DMS 273 (cell line): ENCODE data around the gene FOXP1.
A peak's percentile ranks its signal among the peaks of the same experiment; 100 is the strongest.

ENCODE experiments used
- DNase-seq: peaks from one replicate; lab custom pipeline; 2025; ENCODE audit not compliant: unreplicated experiment; lab: John Stamatoyannopoulos, UW

Gene FOXP1

GRCh38 chr3:71488391-71488809 is 95.1 kb downstream of the FOXP1 start:
- peak; percentile 47 for DNase-seq

GRCh38 chr3:71487418-71487817 is 96.1 kb downstream of the FOXP1 start:
- DNase-seq: no peak

- DNase-seq: no peak
These were observed 96.7 kb downstream of the FOXP1 start for GRCh38 chr3:71486831-71487230.

GRCh38 chr3:71485896-71486295 is 97.6 kb downstream of the FOXP1 start:
- no peak for DNase-seq

GRCh38 chr3:71484452-71484851 is 99.1 kb downstream of the FOXP1 start:
- no peak for DNase-seq

- no peak for DNase-seq
These were observed 99.5 kb downstream of the FOXP1 start for GRCh38 chr3:71484047-71484446.

GRCh38 chr3:71482771-71483170 is 100.8 kb downstream of the FOXP1 start:
- DNase-seq: no peak

GRCh38 chr3:71478568-71478967 is 105.0 kb downstream of the FOXP1 start:
- DNase-seq: no peak

GRCh38 chr3:71476950-71477349 is 106.6 kb downstream of the FOXP1 start:
- DNase-seq: no peak

- DNase-seq: no peak
These were observed 114.4 kb downstream of the FOXP1 start for GRCh38 chr3:71469138-71469435.

- no peak for DNase-seq
These were observed 115.0 kb downstream of the FOXP1 start for GRCh38 chr3:71468311-71469137.

GRCh38 chr3:71466483-71466882 is 117.0 kb downstream of the FOXP1 start:
- DNase-seq: no peak

GRCh38 chr3:71465371-71466036 is 118.0 kb downstream of the FOXP1 start:
- no peak for DNase-seq

GRCh38 chr3:71464613-71465012 is 118.9 kb downstream of the FOXP1 start:
- no peak for DNase-seq

GRCh38 chr3:71463617-71464016 is 119.9 kb downstream of the FOXP1 start:
- DNase-seq: no peak

GRCh38 chr3:71462586-71462985 is 120.9 kb downstream of the FOXP1 start:
- no peak for DNase-seq

GRCh38 chr3:71461749-71462483 is 121.6 kb downstream of the FOXP1 start:
- no peak for DNase-seq

GRCh38 chr3:71461114-71461513 is 122.4 kb downstream of the FOXP1 start:
- DNase-seq: no peak

- DNase-seq: no peak
These were observed 124.6 kb downstream of the FOXP1 start for GRCh38 chr3:71458895-71459294.

- no peak for DNase-seq
These were observed 126.7 kb downstream of the FOXP1 start for GRCh38 chr3:71456826-71457225.

GRCh38 chr3:71456156-71456555 is 127.4 kb downstream of the FOXP1 start:
- DNase-seq: no peak
